Embryonic facial prominence (tissue), 1 donor: ENCODE data around the gene CEP85L.

Experiments used
- DNase-seq: peaks from one replicate; pipeline ENCODE4 v3.0.0-alpha.2; 2016; ENCODE audit errors: extremely low spot score

The CEP85L gene

DNA sequence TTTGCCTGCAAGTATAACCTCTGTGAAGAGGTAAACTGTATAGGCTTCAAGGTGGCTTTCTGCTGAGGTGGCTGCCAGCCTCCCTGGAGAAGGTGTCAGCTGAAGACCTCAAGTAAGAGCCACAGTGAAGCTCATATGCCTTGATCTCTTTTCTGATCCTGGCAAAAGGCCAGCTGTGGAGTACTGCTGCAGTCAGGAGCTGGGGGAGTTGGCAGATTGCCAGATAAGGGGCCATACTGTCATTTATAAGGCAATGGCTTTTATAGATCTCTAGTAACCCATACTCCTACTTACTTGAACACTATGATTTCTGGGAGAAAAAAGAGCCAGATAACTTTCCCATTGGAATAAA, 8.8 kb upstream of the CEP85L start:
- DNase-seq = no peak

GRCh38 chr6:118659513-118660217, 8.3 kb upstream of the CEP85L start:
- no peak for DNase-seq

DNA sequence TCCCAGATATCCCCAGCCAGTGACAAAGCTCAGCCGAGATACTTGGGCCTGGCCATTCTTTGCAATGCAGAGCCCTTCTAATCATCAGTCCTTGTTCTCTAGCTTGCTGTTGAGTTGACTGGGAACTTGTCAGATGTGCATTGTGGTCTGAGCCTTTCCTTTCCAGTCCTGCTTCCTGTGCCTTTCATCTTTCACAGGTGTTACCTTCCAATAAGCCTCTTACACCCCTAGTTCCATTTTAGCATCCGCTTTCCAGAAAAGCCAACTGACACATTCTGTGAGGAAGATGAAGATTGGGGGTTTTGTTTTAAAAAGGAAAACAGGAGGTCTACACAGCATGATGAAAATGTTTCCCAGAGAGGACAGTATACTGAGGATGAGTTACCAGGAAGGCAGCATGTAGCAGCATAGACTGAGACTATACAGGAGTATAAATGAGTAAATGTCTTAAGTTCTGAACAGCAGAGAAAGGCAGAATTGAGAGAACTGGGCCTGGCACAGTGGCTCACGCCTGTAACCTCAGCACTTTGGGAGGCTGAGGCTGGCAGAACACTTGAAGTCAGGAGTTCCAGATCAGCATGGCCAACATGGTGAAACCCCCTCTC, 5.6 kb upstream of the CEP85L start:
- no peak for DNase-seq

GRCh38 chr6:118652051-118652615, 742 bp upstream of the CEP85L start:
- DNase-seq = no peak

DNA sequence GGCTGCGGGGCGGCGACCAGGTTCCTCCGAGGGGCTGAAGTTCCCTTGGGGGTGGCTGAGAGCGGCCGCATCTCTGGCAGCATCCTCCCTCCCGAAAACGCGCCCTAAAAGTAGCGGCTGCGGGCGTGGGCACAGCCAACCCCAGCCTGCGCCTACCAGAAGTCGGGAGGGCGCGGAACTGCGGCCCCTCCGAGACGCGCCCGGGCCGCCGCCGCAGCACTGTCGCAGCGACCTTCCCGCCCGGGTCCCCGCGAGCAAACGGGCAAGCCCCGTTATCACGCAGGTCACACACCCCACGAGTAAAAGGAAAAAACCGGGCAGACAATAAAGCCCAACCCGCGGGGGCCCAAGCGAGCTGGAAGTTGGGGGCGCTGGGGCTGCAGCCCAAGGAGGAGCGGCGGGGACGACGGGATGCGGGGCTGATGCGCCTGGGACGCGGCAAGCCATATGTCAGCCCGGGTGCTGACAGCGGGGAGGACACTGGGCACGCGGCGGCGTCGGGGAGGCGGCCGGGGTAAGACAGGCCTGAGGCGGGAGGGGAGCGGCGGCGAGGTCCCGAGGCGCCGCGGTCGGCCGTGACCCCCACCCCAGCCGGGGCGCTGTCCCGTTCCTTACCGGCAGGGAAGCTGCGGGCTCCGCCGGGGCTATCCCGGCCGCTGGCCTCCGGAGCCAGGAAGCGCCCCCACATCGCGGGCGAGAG, 659 bp downstream of the CEP85L start:
- no peak for DNase-seq

GRCh38 chr6:118649918-118650581, 1.3 kb downstream of the CEP85L start:
- DNase-seq = no peak

DNA sequence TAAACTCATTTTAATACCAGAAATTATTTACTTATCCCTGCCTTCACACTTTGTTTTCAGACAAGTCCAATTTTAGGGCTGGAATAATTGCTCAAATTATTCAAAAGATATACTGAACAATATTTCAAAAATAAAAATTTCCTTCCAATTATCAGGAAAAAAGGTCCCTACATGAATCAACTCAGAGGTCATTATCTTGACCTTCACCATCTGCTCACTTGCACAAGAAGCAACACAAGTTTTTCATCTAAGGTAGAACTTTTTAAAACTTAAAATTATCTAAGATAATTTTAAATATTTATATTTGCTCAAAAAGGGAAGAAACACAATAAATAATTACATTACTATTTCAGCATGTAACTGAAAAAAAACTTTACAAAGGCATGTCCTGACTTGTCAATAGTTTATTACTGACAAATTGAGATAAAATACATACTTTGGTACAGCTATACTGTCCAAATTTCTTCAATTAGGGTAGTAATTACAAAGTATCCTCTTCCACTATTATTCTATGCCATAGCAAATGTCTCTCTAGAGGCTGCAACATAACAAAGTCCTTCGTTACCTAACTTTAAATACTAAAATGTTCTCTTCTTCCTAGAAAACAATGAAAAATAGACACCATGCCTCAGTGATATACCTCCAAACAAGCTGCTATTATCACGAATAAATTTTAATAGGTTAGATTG, 2.4 kb downstream of the CEP85L start:
- DNase-seq = no peak

- DNase-seq = no peak
These were observed 4.4 kb downstream of the CEP85L start for GRCh38 chr6:118646977-118647376.

- DNase-seq = no peak
These were observed 6.0 kb downstream of the CEP85L start for GRCh38 chr6:118645395-118645794.

GRCh38 chr6:118644007-118644406, 7.4 kb downstream of the CEP85L start:
- DNase-seq = no peak

GRCh38 chr6:118641042-118641441, 10.3 kb downstream of the CEP85L start:
- no peak for DNase-seq

- DNase-seq = no peak
These were observed 12.1 kb downstream of the CEP85L start for GRCh38 chr6:118639054-118639964.

DNA sequence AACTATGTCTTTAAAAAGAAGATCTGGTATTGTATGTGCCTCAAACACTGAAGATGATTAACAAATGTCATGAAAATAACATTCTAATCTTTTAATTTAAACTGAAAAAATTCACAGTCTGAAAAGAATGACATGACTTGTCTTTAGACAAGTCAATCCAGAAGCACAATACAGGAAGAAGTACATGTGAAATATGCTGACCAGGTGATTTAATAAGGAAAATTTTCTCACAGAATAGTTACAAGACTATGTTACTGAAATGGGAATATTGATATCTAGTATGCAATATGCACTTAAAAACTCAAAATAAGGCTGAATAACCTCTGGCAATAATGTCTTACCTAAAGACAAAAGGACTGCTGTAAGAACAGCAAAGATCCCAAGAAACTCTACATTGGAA, 13.1 kb downstream of the CEP85L start:
- no peak for DNase-seq

GRCh38 chr6:118635909-118636735, 15.3 kb downstream of the CEP85L start:
- DNase-seq = no peak

DNA sequence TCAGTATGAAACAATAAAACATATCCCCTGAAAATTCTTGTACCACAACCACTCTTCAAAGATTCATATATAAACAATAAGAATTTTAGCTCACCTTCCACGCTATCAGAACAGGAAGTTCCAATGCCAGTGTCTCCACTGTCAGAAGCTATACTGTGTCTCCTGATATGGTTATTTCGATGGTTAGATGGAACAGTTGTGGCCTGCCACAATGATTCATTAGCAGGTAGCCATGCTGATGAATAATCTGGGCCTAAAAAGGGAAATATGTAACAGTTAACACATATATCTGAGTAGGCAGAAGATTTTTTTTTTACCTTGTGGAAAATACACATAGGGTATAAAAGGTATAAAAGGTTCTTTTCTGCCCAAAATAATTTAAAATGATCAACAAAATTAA, 19.0 kb downstream of the CEP85L start:
- DNase-seq = no peak

GRCh38 chr6:118630923-118631322, 20.5 kb downstream of the CEP85L start:
- no peak for DNase-seq

DNA sequence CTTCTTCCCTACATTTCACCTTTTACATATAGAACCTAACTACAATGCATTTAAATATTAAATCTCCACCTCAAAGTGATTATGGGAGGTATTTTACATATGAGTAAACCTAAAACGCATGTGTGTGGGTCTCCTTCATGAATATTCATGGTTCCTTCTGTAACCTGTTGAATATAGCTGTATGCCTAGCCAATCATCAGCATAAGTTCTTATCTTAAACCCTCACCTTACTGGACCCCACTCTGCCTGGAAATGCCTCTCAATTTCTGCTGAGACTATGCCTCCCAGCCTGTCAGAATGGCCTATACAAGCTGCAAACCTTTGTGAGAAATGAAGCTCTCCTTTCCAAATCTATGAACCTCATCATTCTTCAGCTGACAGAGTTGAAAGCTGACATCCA, 21.3 kb downstream of the CEP85L start:
- no peak for DNase-seq

DNA sequence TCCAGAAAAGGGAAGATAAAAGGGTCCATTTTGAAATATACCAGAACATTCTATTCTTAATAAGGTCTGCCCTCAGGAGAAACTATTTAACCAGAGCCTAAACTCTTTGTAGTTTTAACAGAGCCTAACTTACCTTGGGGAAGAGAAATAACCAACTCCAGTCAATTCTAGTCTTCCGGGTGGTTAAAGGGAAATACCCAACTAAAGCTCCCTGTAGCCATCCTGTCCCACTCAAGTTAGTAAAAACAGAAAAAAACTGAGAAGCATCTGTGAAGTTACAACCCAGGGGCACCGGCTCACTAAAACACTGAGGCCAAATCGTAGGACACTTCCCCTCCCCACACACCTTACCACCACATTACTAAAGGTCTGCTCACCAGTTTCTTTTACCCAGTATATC, 23.7 kb downstream of the CEP85L start:
- DNase-seq = no peak

DNA sequence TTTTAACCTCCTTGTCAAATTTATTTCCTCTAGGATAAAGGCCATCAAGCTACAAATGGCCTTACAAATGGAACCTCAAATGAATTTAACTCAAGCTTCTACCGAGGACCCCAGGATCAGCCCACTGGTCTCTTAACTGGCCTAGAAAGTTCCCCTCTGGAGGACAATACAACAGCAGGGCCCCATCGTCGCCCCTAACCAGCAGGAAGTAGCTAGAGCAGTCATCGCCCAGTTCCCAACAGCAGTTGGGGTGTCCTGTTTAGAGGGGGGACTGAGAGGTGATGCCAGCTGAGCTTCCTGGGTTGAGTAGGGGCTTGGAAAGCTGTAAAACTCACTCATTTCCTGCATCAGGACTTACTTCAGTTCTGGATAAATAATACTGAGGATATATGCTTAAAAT, 25.6 kb downstream of the CEP85L start:
- DNase-seq = no peak
